SK-N-SH treated with all-trans-retinoic acid at 6 μM for 48 hours (cell line): ENCODE data around the gene HHAT.

Source experiments
- ATAC-seq: fragments of 200-7000 bp; cut with Tn5 transposase; 3 replicates; pipeline ENCODE4 v1.9.1; 2020; ENCODE audit warnings: mild to moderate bottlenecking, moderate library complexity
- ARNTL ChIP-seq: fragments of 450-650 bp; formaldehyde crosslinking; IDR thresholded peaks from 2 replicates; pipeline ENCODE4 v1.5.0; 2020; ENCODE audit warnings: low read depth, mild to moderate bottlenecking, moderate library complexity, borderline replicate concordance
- CREB5 ChIP-seq: fragments of 250-450 bp; sonication (Bioruptor Pico); IDR thresholded peaks from 2 replicates; pipeline ENCODE4 v1.5.1; 2020; ENCODE audit warnings: low read depth, mild to moderate bottlenecking, moderate library complexity
- CSDC2 ChIP-seq: fragments of 250-450 bp; sonication (Bioruptor Pico); IDR thresholded peaks from 2 replicates; pipeline ENCODE4 v1.5.0; 2020; ENCODE audit warnings: mild to moderate bottlenecking, moderate library complexity
- ESRRG ChIP-seq: fragments of 250-450 bp; sonication (Bioruptor Pico); IDR thresholded peaks from 2 replicates; pipeline ENCODE4 v1.6.1; 2021; ENCODE audit warnings: mild to moderate bottlenecking
- PATZ1 ChIP-seq: fragments of 250-450 bp; sonication (Bioruptor Pico); IDR thresholded peaks from 2 replicates; pipeline ENCODE4 v1.8.0; 2020; ENCODE audit warnings: mild to moderate bottlenecking, moderate library complexity, borderline replicate concordance
- PPARA ChIP-seq: fragments of 250-450 bp; sonication (Bioruptor Pico); IDR thresholded peaks from 2 replicates; pipeline ENCODE4 v1.5.0; 2020; ENCODE audit warnings: mild to moderate bottlenecking, borderline replicate concordance
- RARB ChIP-seq: fragments of 250-450 bp; sonication (Bioruptor Pico); IDR thresholded peaks from 2 replicates; pipeline ENCODE4 v1.8.0; 2021; ENCODE audit warnings: mild to moderate bottlenecking, moderate library complexity
- SNAI2 ChIP-seq: fragments of 250-450 bp; sonication (Bioruptor Pico); IDR thresholded peaks from 2 replicates; pipeline ENCODE4 v1.5.0; 2020; ENCODE audit warnings: mild to moderate bottlenecking, moderate library complexity
- ZC3H10 ChIP-seq: fragments of 250-450 bp; sonication (Bioruptor Pico); IDR thresholded peaks from 2 replicates; pipeline ENCODE4 v1.5.1; 2021; ENCODE audit warnings: mild to moderate bottlenecking, moderate library complexity
- ZFP3 ChIP-seq: fragments of 250-450 bp; sonication (Bioruptor Pico); IDR thresholded peaks from 2 replicates; pipeline ENCODE4 v1.5.0; 2020; ENCODE audit warnings: mild to moderate bottlenecking, moderate library complexity
- ZFP30 ChIP-seq: fragments of 450-650 bp; formaldehyde crosslinking; IDR thresholded peaks from 2 replicates; pipeline ENCODE4 v1.5.0; 2022; ENCODE audit warnings: mild to moderate bottlenecking, moderate library complexity
- ZNF565 ChIP-seq: fragments of 450-650 bp; formaldehyde crosslinking; conservative IDR thresholded peaks from 2 replicates; pipeline ENCODE4 v1.5.0; 2020; ENCODE audit warnings: low read depth, mild to moderate bottlenecking, moderate library complexity
- ZNF70 ChIP-seq: fragments of 450-650 bp; formaldehyde crosslinking; IDR thresholded peaks from 2 replicates; pipeline ENCODE4 v1.5.0; 2020; ENCODE audit warnings: mild to moderate bottlenecking, moderate library complexity
- ZNF8 ChIP-seq: fragments of 450-650 bp; formaldehyde crosslinking; IDR thresholded peaks from 2 replicates; pipeline ENCODE4 v1.5.0; 2020; ENCODE audit warnings: mild to moderate bottlenecking, moderate library complexity
- TF ChIP-seq, protein P1 (sequence below): fragments of 250-450 bp; sonication (Bioruptor Pico); IDR thresholded peaks from 2 replicates; pipeline ENCODE4 v1.5.0; 2020; ENCODE audit warnings: mild to moderate bottlenecking, moderate library complexity
- TF ChIP-seq, protein P2 (sequence below): fragments of 250-450 bp; sonication (Bioruptor Pico); IDR thresholded peaks from 2 replicates; pipeline ENCODE4 v1.5.1; 2021; ENCODE audit warnings: mild to moderate bottlenecking, moderate library complexity

The HHAT gene

GRCh38 chr1:210328746-210329503 is at the start of gene HHAT:
Gene HHAT, plus strand, starts transcription at chr1:210328902. Its CDS starts 20,074 bp downstream, at chr1:210348976.
- TF ChIP-seq, protein P1, sequence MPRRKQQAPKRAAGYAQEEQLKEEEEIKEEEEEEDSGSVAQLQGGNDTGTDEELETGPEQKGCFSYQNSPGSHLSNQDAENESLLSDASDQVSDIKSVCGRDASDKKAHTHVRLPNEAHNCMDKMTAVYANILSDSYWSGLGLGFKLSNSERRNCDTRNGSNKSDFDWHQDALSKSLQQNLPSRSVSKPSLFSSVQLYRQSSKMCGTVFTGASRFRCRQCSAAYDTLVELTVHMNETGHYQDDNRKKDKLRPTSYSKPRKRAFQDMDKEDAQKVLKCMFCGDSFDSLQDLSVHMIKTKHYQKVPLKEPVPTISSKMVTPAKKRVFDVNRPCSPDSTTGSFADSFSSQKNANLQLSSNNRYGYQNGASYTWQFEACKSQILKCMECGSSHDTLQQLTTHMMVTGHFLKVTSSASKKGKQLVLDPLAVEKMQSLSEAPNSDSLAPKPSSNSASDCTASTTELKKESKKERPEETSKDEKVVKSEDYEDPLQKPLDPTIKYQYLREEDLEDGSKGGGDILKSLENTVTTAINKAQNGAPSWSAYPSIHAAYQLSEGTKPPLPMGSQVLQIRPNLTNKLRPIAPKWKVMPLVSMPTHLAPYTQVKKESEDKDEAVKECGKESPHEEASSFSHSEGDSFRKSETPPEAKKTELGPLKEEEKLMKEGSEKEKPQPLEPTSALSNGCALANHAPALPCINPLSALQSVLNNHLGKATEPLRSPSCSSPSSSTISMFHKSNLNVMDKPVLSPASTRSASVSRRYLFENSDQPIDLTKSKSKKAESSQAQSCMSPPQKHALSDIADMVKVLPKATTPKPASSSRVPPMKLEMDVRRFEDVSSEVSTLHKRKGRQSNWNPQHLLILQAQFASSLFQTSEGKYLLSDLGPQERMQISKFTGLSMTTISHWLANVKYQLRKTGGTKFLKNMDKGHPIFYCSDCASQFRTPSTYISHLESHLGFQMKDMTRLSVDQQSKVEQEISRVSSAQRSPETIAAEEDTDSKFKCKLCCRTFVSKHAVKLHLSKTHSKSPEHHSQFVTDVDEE (CRISPR knock-in tag): peak; percentile 68; the same call in 1 of the 2 replicates
- TF ChIP-seq ZNF70 (CRISPR knock-in tag): 0 out of 2 replicates have a peak, but pooled peaks have one; percentile 15
- peak; percentile 62; the same call in 1 of the 2 replicates for TF ChIP-seq ZFP3 (CRISPR knock-in tag)
- TF ChIP-seq ARNTL (CRISPR knock-in tag): no peak
- no peak for TF ChIP-seq ESRRG (CRISPR knock-in tag)
- TF ChIP-seq ZNF8: no peak
- TF ChIP-seq ZC3H10 (CRISPR knock-in tag): peak; percentile 8
- TF ChIP-seq CSDC2 (CRISPR knock-in tag): 0 out of 2 replicates have a peak, but pooled peaks have one; percentile 83
- peak; percentile 96 for ATAC-seq

- TF ChIP-seq RARB (CRISPR knock-in tag) (no peak), ZNF8 (no peak), ZFP30 (CRISPR knock-in tag) (no peak), ARNTL (CRISPR knock-in tag) (no peak), CREB5 (CRISPR knock-in tag) (no peak), PATZ1 (no peak), ZNF565 (CRISPR knock-in tag) (no peak)
- TF ChIP-seq, protein P2, sequence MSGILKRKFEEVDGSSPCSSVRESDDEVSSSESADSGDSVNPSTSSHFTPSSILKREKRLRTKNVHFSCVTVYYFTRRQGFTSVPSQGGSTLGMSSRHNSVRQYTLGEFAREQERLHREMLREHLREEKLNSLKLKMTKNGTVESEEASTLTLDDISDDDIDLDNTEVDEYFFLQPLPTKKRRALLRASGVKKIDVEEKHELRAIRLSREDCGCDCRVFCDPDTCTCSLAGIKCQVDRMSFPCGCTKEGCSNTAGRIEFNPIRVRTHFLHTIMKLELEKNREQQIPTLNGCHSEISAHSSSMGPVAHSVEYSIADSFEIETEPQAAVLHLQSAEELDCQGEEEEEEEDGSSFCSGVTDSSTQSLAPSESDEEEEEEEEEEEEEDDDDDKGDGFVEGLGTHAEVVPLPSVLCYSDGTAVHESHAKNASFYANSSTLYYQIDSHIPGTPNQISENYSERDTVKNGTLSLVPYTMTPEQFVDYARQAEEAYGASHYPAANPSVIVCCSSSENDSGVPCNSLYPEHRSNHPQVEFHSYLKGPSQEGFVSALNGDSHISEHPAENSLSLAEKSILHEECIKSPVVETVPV (CRISPR knock-in tag): no peak
- TF ChIP-seq, protein P1 (CRISPR knock-in tag): no peak
- no peak for ATAC-seq
Measured at GRCh38 chr1:210280221-210280620, 48.5 kb upstream of the HHAT start.

DNA sequence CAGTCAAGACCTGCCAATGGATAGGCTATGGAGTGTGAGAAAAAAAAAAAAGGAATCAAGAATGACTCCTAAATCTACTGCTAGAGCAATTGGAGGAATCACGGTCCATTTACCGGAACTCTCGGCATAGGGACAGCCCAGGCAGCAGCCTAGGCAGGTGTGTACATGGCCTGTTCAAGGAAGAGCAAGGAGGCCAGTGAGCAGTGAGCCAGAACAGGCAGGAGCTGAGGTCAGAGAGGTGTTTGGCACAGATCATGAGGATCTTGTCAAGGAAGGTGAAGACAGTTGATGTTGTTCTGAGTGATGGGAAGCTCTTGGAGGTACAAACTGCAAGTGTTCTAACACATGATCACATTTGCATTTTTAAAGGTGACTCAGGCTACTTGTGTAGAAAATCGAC is 40.6 kb upstream of the HHAT start:
- ATAC-seq: no peak
- TF ChIP-seq PPARA (CRISPR knock-in tag): no peak
- TF ChIP-seq RARB (CRISPR knock-in tag): no peak
- TF ChIP-seq ZNF565 (CRISPR knock-in tag): no peak
- TF ChIP-seq ZFP3 (CRISPR knock-in tag): no peak
- no peak for TF ChIP-seq SNAI2 (CRISPR knock-in tag)
- TF ChIP-seq, all 23 proteins: peak for 0

- ATAC-seq: no peak
- TF ChIP-seq, protein P1 (CRISPR knock-in tag): no peak
Measured at GRCh38 chr1:210289248-210289647, 39.5 kb upstream of the HHAT start.
